IMR-90 (cell line): Measurements from ENCODE around the gene KIF6. TPM values are rescaled to one million over a fixed set of nuclear protein-coding genes. Genes with fewer than 3 reads are reported as not detected.
"Not testable (repeated sequence)": the region's sequence is repeated elsewhere in the genome, so short reads cannot be mapped to it uniquely, and the experiment has no call there.

Source experiments
- ATAC-seq: fragments of 200-7000 bp; cut with Tn5 transposase; 2 replicates; pipeline ENCODE4 v1.9.1; 2020; ENCODE audit warnings: low read depth, mild to moderate bottlenecking, moderate library complexity
- BruUV-seq: library from RNA; stranded (reverse); fragments of 400-500 nt; replicated peaks from 2 replicates; lab custom pipeline; 2021; lab: Mats Ljungman, UMichigan
- CTCF ChIA-PET: fragments of 300-600 bp; formaldehyde crosslinking; extraction: SDS; loops from one replicate; lab custom pipeline; 2021; ENCODE audit warnings: antibody characterized with exemption; lab: Yijun Ruan, JAX
- POLR2A ChIA-PET: fragments of 300-600 bp; sonication (Branson Sonifier 250); formaldehyde crosslinking; loops from one replicate; lab custom pipeline; 2022; ENCODE audit warnings: antibody characterized with exemption; ENCODE audit not compliant: unreplicated experiment; lab: Charles Lee
- DNase-seq: peaks from one replicate; pipeline ENCODE4 v3.0.0; 2013
- H2AFZ ChIP-seq: replicated peaks from 2 replicates; pipeline ENCODE3; 2013; ENCODE audit warnings: low read length, mild to moderate bottlenecking; ENCODE audit not compliant: poor library complexity
- H2AK5ac ChIP-seq: 2 replicates; pipeline ENCODE4 v1.6.1; 2013; ENCODE audit warnings: low read depth, low read length, inconsistent platforms
- H2AK9ac ChIP-seq: replicated peaks from 2 replicates; pipeline ENCODE3; 2013; ENCODE audit warnings: mild to moderate bottlenecking, low read depth, low read length, moderate library complexity; ENCODE audit not compliant: poor library complexity
- H2BK120ac ChIP-seq: 2 replicates; pipeline ENCODE4 v1.6.1; 2013; ENCODE audit warnings: low read depth, low read length, inconsistent platforms
- H2BK15ac ChIP-seq: 3 replicates; pipeline ENCODE4 v1.6.1; 2013; ENCODE audit warnings: low read depth, low read length, inconsistent platforms
- H2BK20ac ChIP-seq: 2 replicates; pipeline ENCODE4 v1.6.1; 2013; ENCODE audit warnings: low read depth, mild to moderate bottlenecking, inconsistent platforms, low read length, moderate library complexity
- H2BK5ac ChIP-seq: 2 replicates; pipeline ENCODE4 v1.6.1; 2013; ENCODE audit warnings: mild to moderate bottlenecking, low read depth, low read length, inconsistent platforms; ENCODE audit not compliant: poor library complexity, severe bottlenecking
- H3K14ac ChIP-seq: replicated peaks from 2 replicates; pipeline ENCODE4 v1.6.1; 2013; ENCODE audit warnings: low read depth, low read length, inconsistent platforms
- H3K18ac ChIP-seq: 2 replicates; pipeline ENCODE4 v1.6.1; 2013; ENCODE audit warnings: low read depth, low read length, control low read depth
- H3K23ac ChIP-seq: 2 replicates; pipeline ENCODE4 v1.6.1; 2013; ENCODE audit warnings: low read depth, low read length, inconsistent platforms
- H3K27ac ChIP-seq: 2 replicates; pipeline ENCODE4 v1.5.1; 2013; ENCODE audit warnings: mild to moderate bottlenecking, control low read depth, low read length; ENCODE audit not compliant: insufficient read depth
- H3K27me3 ChIP-seq: 2 replicates; pipeline ENCODE4 v1.6.1; 2013; ENCODE audit warnings: low read length; ENCODE audit not compliant: control insufficient read depth, insufficient read depth
- H3K36me3 ChIP-seq: 2 replicates; pipeline ENCODE4 v1.6.1; 2013; ENCODE audit warnings: low read length, mixed read lengths; ENCODE audit not compliant: control insufficient read depth, insufficient read depth
- H3K4ac ChIP-seq: 2 replicates; pipeline ENCODE4 v1.6.1; 2013; ENCODE audit warnings: low read depth, low read length, inconsistent platforms
- H3K4me1 ChIP-seq: 2 replicates; pipeline ENCODE4 v1.6.1; 2013; ENCODE audit warnings: low read length, mixed read lengths; ENCODE audit not compliant: control insufficient read depth, insufficient read depth
- H3K4me2 ChIP-seq: 2 replicates; pipeline ENCODE4 v1.6.1; 2013; ENCODE audit warnings: low read depth, mild to moderate bottlenecking, control low read depth, low read length, moderate library complexity
- H3K4me3 ChIP-seq: 2 replicates; pipeline ENCODE4 v1.5.1; 2013; ENCODE audit warnings: low read depth, mild to moderate bottlenecking, control low read depth, low read length, moderate library complexity; ENCODE audit not compliant: insufficient read depth
- H3K56ac ChIP-seq: 2 replicates; pipeline ENCODE4 v1.6.1; 2013; ENCODE audit warnings: low read length, inconsistent platforms; ENCODE audit not compliant: insufficient read depth; ENCODE audit errors: extremely low read depth
- H3K79me1 ChIP-seq, 2 experiments: 2 replicates each; pipeline ENCODE4 v1.6.1; 2013; ENCODE audit warnings: low read length in 2 of 2, inconsistent platforms in 1 of 2, low read depth in 1 of 2
- H3K9ac ChIP-seq: 2 replicates; pipeline ENCODE4 v1.6.1; 2013; ENCODE audit warnings: low read depth, low read length, control low read depth
- H3K9me1 ChIP-seq: 2 replicates; pipeline ENCODE4 v1.6.1; 2013; ENCODE audit warnings: low read length, inconsistent platforms; ENCODE audit not compliant: insufficient read depth
- H3K9me3 ChIP-seq: 2 replicates; pipeline ENCODE4 v1.6.1; 2013; ENCODE audit warnings: low read length; ENCODE audit not compliant: control insufficient read depth, insufficient read depth
- H4K20me1 ChIP-seq: 2 replicates; pipeline ENCODE4 v1.6.1; 2013; ENCODE audit warnings: low read length, inconsistent platforms; ENCODE audit not compliant: insufficient read depth
- H4K5ac ChIP-seq: 2 replicates; pipeline ENCODE4 v1.6.1; 2013; ENCODE audit warnings: mild to moderate bottlenecking, low read depth, low read length, control low read depth
- H4K8ac ChIP-seq, 2 experiments: 2 replicates each; pipeline ENCODE4 v1.6.1; 2013; ENCODE audit warnings: low read depth in 2 of 2, low read length in 2 of 2, control low read depth in 1 of 2, inconsistent platforms in 1 of 2
- H4K91ac ChIP-seq: 2 replicates; pipeline ENCODE4 v1.6.1; 2013; ENCODE audit warnings: low read depth, low read length, inconsistent platforms; ENCODE audit not compliant: insufficient read depth
- MAFK ChIP-seq: IDR thresholded peaks from 2 replicates; pipeline ENCODE4 v1.6.1; 2012; ENCODE audit warnings: low read depth, low read length, improper control_type of control experiment
- NFE2L2 ChIP-seq: fragments of 150-350 bp; IDR thresholded peaks from 2 replicates; pipeline ENCODE4 v1.6.1; 2016; ENCODE audit warnings: low read depth, mild to moderate bottlenecking, low read length
- RCOR1 ChIP-seq: IDR thresholded peaks from 2 replicates; pipeline ENCODE4 v1.6.1; 2012; ENCODE audit warnings: mild to moderate bottlenecking, low read length, improper control_type of control experiment; ENCODE audit not compliant: insufficient replicate concordance
- WGBS, 2 experiments: methylation state at CpG; one replicate each; pipeline versions ENCODE4 v1.1.5 to v1.1.7; 2013; ENCODE audit warnings: missing lambda C conversion rate in 2 of 2; ENCODE audit not compliant: insufficient read length in 1 of 2; ENCODE audit errors: extremely low coverage in 2 of 2; 5-methylcytosine and 5-hydroxymethylcytosine counted together
- dilution Hi-C: fragments of 300-500 bp; cut with HindIII; formaldehyde crosslinking; loops from one replicate; pipeline ENCODE4 v1.14.3; 2018; ENCODE audit warnings: low sequenced_read_pairs; ENCODE audit not compliant: unreplicated experiment
- in situ Hi-C: fragments of 300-500 bp; cut with MboI; formaldehyde crosslinking; loops from 3 replicates; pipeline ENCODE4 v1.14.3; 2019; ENCODE audit warnings: low sequenced_read_pairs, inconsistent platforms, mixed read lengths
- intact Hi-C: fragments of 100-400 bp; cut with micrococcal nuclease; formaldehyde crosslinking; loops from 2 replicates; pipeline ENCODE4 v1.10.0; 2022
- polyA plus RNA-seq, 3 experiments: library from polyadenylated mRNA; depleted of rRNA; stranded (reverse); fragments of >200 nt; gene quantifications; 2 replicates each; pipeline ENCODE4 v1.2.3, GENCODE V29; 2012; ENCODE audit warnings: low replicate concordance in 1 of 3
- total RNA-seq: library from RNA; depleted of rRNA; stranded (reverse); fragments of >200 nt; gene quantifications from 2 replicates; pipeline ENCODE4 v1.2.3, GENCODE V29; 2012
- TF ChIP-seq, protein P1 (sequence below): fragments of 150-350 bp; IDR thresholded peaks from 2 replicates; pipeline ENCODE4 v1.6.1; 2016; ENCODE audit warnings: low read depth, mild to moderate bottlenecking, low read length, moderate library complexity, borderline replicate concordance
- TF ChIP-seq, protein P2 (sequence below): conservative IDR thresholded peaks from 2 replicates; pipeline ENCODE4 v1.5.1; 2012; ENCODE audit warnings: mild to moderate bottlenecking, low read depth, low read length, improper control_type of control experiment

KIF6 gene
- total and polyA plus RNA-seq, 2 of the 4 experiments (the other 2 are of a cell fraction) = under 0.01 to 0.10 TPM

- Histone ChIP-seq H2AK5ac (no peak overlapping the region), H2BK15ac (no peak overlapping the region), H2AK9ac (no peak overlapping the region), H3K14ac (no peak overlapping the region), H4K5ac (no peak overlapping the region), H3K4ac (no peak overlapping the region), H4K8ac (no peak overlapping the region), H3K9me1 (no peaks in the 10 kb centered on the region), H3K9me3 (no peaks in the 10 kb centered on the region; the same call in 1 of the 2 replicates), H3K4me2 (no peak overlapping the region), H4K91ac (no peak overlapping the region), H2BK20ac (no peak overlapping the region), H3K27me3 (no peaks in the 10 kb centered on the region), H3K79me1 (no peaks in the 10 kb centered on the region), H3K9ac (no peak overlapping the region), H3K36me3 (no peaks in the 10 kb centered on the region), H2BK120ac (no peak overlapping the region), H3K56ac (no peak overlapping the region), H3K4me1 (no peaks in the 10 kb centered on the region), H2BK5ac (no peak overlapping the region), H3K23ac (no peak overlapping the region), H4K20me1 (no peaks in the 10 kb centered on the region), H2AFZ (no peak overlapping the region), H3K18ac (no peak overlapping the region), H3K4me3 (no peak overlapping the region), H3K27ac (no peak overlapping the region)
- TF ChIP-seq NFE2L2 = no peak
- TF ChIP-seq, protein P1, sequence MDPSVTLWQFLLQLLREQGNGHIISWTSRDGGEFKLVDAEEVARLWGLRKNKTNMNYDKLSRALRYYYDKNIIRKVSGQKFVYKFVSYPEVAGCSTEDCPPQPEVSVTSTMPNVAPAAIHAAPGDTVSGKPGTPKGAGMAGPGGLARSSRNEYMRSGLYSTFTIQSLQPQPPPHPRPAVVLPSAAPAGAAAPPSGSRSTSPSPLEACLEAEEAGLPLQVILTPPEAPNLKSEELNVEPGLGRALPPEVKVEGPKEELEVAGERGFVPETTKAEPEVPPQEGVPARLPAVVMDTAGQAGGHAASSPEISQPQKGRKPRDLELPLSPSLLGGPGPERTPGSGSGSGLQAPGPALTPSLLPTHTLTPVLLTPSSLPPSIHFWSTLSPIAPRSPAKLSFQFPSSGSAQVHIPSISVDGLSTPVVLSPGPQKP = no peak
- TF ChIP-seq, protein P2, sequence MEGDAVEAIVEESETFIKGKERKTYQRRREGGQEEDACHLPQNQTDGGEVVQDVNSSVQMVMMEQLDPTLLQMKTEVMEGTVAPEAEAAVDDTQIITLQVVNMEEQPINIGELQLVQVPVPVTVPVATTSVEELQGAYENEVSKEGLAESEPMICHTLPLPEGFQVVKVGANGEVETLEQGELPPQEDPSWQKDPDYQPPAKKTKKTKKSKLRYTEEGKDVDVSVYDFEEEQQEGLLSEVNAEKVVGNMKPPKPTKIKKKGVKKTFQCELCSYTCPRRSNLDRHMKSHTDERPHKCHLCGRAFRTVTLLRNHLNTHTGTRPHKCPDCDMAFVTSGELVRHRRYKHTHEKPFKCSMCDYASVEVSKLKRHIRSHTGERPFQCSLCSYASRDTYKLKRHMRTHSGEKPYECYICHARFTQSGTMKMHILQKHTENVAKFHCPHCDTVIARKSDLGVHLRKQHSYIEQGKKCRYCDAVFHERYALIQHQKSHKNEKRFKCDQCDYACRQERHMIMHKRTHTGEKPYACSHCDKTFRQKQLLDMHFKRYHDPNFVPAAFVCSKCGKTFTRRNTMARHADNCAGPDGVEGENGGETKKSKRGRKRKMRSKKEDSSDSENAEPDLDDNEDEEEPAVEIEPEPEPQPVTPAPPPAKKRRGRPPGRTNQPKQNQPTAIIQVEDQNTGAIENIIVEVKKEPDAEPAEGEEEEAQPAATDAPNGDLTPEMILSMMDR = no peak
- no peak for TF ChIP-seq MAFK
- no peak for TF ChIP-seq RCOR1
- ChIA-PET CTCF (no interaction called here), POLR2A (no interaction called here)
- WGBS, 2 experiments = no CpG with 5 or more reads among the region's 3 CpGs
- no TSS peak for BruUV-seq
- DNase-seq (no peak), ATAC-seq (no peak)
- dilution Hi-C loops (no loop called here), in situ Hi-C loops (no loop called here), intact Hi-C loops (no loop called here)
Observed at GRCh38 chr6:39484276-39484675, 240.9 kb downstream of the KIF6 start.

- no CpG with 5 or more reads among the region's 1 CpG for WGBS, 2 experiments
- POLR2A ChIA-PET = not testable (repeated sequence)
Observed at GRCh38 chr6:39479819-39480218, 245.4 kb downstream of the KIF6 start.

More at GRCh38 chr6:39479819-39480218, 245.4 kb downstream of the KIF6 start:
- H3K23ac ChIP-seq, H2BK15ac ChIP-seq, H3K56ac ChIP-seq, H3K4me1 ChIP-seq, H3K79me1 ChIP-seq, CTCF ChIA-PET, BruUV-seq, H3K27me3 ChIP-seq, H2AK9ac ChIP-seq, H3K18ac ChIP-seq, DNase-seq, H2BK20ac ChIP-seq, ATAC-seq, in situ Hi-C loops, H3K4ac ChIP-seq, H3K27ac ChIP-seq, H3K4me2 ChIP-seq, intact Hi-C loops, H3K36me3 ChIP-seq, H2AFZ ChIP-seq, H2AK5ac ChIP-seq, H3K4me3 ChIP-seq, H3K9me1 ChIP-seq, H3K9me3 ChIP-seq, H4K8ac ChIP-seq, H3K14ac ChIP-seq, H3K9ac ChIP-seq, H4K5ac ChIP-seq, H4K20me1 ChIP-seq, H2BK5ac ChIP-seq, dilution Hi-C loops, H2BK120ac ChIP-seq, H4K91ac ChIP-seq: not testable (repeated sequence)
